SK-N-SH (cell line): Measurements from ENCODE around the gene ISG20.

Experiments used
- CTCF ChIP-seq: fragments of 200-600 bp; sonication (generic); IDR thresholded peaks from 2 replicates; pipeline ENCODE4 v1.6.1; 2017; ENCODE audit warnings: antibody characterized with exemption, mild to moderate bottlenecking, moderate library complexity
- EP300 ChIP-seq, 2 experiments: IDR thresholded peaks; 2 replicates each; pipeline versions ENCODE4 v1.4.0 to v1.6.1; 2012; ENCODE audit warnings: borderline replicate concordance in 1 of 2, low read depth in 1 of 2, low read length in 1 of 2
- EZH2phosphoT487 ChIP-seq: fragments of 200-600 bp; sonication (generic); IDR thresholded peaks from 2 replicates; pipeline ENCODE4 v1.6.1; 2017; ENCODE audit warnings: low read depth, mixed run types, mild to moderate bottlenecking, antibody characterized with exemption, moderate library complexity, borderline replicate concordance
- FOXJ3 ChIP-seq: sonication (generic); formaldehyde crosslinking; IDR thresholded peaks from 2 replicates; pipeline ENCODE4 v1.5.1; 2020; ENCODE audit warnings: mild to moderate bottlenecking, missing genetic modification reagents
- JUND ChIP-seq: IDR thresholded peaks from 2 replicates; pipeline ENCODE4 v1.4.0; 2012
- MXI1 ChIP-seq: IDR thresholded peaks from 2 replicates; pipeline ENCODE4 v1.6.1; 2012; ENCODE audit warnings: mild to moderate bottlenecking, low read depth, low read length, improper control_type of control experiment
- PBX3 ChIP-seq: IDR thresholded peaks from 2 replicates; pipeline ENCODE4; 2012
- POLR2AphosphoS5 ChIP-seq: IDR thresholded peaks from 2 replicates; pipeline ENCODE4 v1.6.1; 2012; ENCODE audit warnings: low read depth, low read length
- RAD21 ChIP-seq: IDR thresholded peaks from 2 replicates; pipeline ENCODE4 v1.6.1; 2012; ENCODE audit warnings: mild to moderate bottlenecking, low read length
- REST ChIP-seq: IDR thresholded peaks from 2 replicates; pipeline ENCODE4 v1.6.1; 2012; ENCODE audit warnings: mild to moderate bottlenecking, low read depth, low read length, moderate library complexity
- SIN3A ChIP-seq: IDR thresholded peaks from 2 replicates; pipeline ENCODE4 v1.6.1; 2012; ENCODE audit warnings: low read depth, mild to moderate bottlenecking, low read length, moderate library complexity, borderline replicate concordance
- SMC3 ChIP-seq: IDR thresholded peaks from 2 replicates; pipeline ENCODE4 v1.6.1; 2012; ENCODE audit warnings: low read depth, low read length, improper control_type of control experiment
- YY1 ChIP-seq: IDR thresholded peaks from 2 replicates; pipeline ENCODE4 v1.4.0; 2012; ENCODE audit warnings: low read depth, mild to moderate bottlenecking

GRCh38 chr15:88623061-88623460, 15.8 kb upstream of the ISG20 start:
- no peak for TF ChIP-seq CTCF
- 0 out of 4 replicates have a peak, but pooled peaks of 1 of the 2 experiments have one; percentile 19 for TF ChIP-seq EP300 (IDR thresholded peaks at IDR 0.05; ENCODE audit: borderline replicate concordance in 1 of 2, low read depth in 1 of 2, low read length in 1 of 2)
- TF ChIP-seq SIN3A = 0 out of 2 replicates have a peak, but pooled peaks have one; percentile 29
- TF ChIP-seq FOXJ3 = no peak
- TF ChIP-seq MXI1 = no peak
- TF ChIP-seq SMC3 = no peak
- no peak for TF ChIP-seq REST
- no peak for TF ChIP-seq RAD21
- TF ChIP-seq PBX3 = no peak; the same call in 1 of the 2 replicates
- no peak for TF ChIP-seq EZH2phosphoT487
- no peak for TF ChIP-seq YY1
- no peak for TF ChIP-seq POLR2AphosphoS5
- TF ChIP-seq JUND = peak; percentile 82
